ENCODE data around the gene RAB10.

The RAB10 gene

GRCh38 chr2:26172189-26172870 lies 138.4 kb downstream of the RAB10 start:
- Histone ChIP-seq H3K27me3 (ENCODE audit: control insufficient read depth in 1 of 2, insufficient read depth in 2 of 2, low read length in 2 of 2) (peaks cover 24 to 27% of the 10 kb centered on the region in 2 donors), H3K4me1 (ENCODE audit: control insufficient read depth, insufficient read depth, low read length) (peaks cover 8% of the 10 kb centered on the region), H3K4me3 (ENCODE audit: low read length in 2 of 2) (no peak overlapping the region), H3K27ac (ENCODE audit: low read length) (no peak overlapping the region), H3K9ac (ENCODE audit: low read length in 2 of 2) (no peak overlapping the region), H3K36me3 (ENCODE audit: control insufficient read depth in 2 of 2, insufficient read depth in 2 of 2, low read length in 2 of 2) (no peaks in the 10 kb centered on the region), H3K9me3 (ENCODE audit: control insufficient read depth in 2 of 2, low read length in 2 of 2) (no peaks in the 10 kb centered on the region)

DNA sequence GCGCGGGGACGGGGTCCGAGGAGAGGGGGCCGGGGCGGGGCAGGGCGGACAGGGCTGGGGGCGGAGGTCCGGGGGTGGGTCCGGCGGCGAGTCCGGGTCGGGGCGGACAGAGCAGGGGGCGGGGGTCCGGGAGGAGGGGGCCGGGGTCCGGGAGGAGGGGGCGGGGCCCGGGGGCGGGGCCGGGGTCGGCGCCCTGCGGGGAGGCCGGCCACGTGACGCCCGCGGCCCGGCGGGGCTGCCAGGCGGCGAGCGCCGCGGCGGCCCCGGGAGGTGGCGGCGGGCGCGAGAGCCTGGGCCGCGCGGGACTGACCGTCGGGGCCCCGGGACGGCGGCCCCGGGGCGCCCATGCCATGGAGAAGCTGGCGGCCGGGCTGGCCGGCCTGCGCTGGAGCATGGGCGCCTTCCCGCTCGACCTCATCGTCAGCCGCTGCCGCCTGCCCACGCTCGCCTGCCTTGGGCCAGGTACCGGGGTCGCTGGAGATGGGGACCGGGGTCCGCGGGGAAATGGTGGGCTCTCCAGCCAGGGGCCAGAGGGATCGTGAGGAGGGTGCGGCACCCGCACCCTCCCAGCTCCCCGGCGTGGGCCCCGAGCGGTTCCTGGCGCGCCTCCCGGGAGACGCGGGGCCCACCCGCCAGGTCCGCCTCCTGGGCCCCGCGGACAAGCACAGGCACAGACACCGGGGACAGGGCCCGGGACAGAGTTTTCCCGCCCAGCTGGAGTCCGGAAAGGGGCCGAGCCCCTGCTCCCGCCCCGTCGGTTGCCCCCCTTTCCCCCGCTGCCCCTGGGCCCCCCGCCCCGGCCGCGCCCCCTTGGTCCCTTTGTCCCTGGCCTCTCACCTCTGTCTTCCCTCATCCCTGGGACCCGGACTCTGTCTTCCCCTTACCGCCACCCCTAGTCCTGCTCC lies 139.2 kb downstream of the RAB10 start, which contains the start of gene GAREM2:
GAREM2 (plus strand) TSS at position 218 of the 905 bp plus-strand sequence; CDS start at position 351, 133 bp downstream.
- Histone ChIP-seq H3K27me3 (ENCODE audit: control insufficient read depth in 1 of 2, insufficient read depth in 2 of 2, low read length in 2 of 2) (peaks cover 24 to 27% of the 10 kb centered on the region in 2 donors), H3K27ac (ENCODE audit: low read length) (no peak within 1 kb of the TSS), H3K4me3 (ENCODE audit: low read length in 2 of 2) (peak within 1 kb of the TSS in 1 of 2 donors; percentile 59), H3K36me3 (ENCODE audit: control insufficient read depth in 2 of 2, insufficient read depth in 2 of 2, low read length in 2 of 2) (no peaks in the 10 kb centered on the region), H3K4me1 (ENCODE audit: control insufficient read depth, insufficient read depth, low read length) (peaks cover 8% of the 10 kb centered on the region), H3K9me3 (ENCODE audit: control insufficient read depth in 2 of 2, low read length in 2 of 2) (no peaks in the 10 kb centered on the region), H3K9ac (ENCODE audit: low read length in 2 of 2) (no peak within 1 kb of the TSS)

DNA sequence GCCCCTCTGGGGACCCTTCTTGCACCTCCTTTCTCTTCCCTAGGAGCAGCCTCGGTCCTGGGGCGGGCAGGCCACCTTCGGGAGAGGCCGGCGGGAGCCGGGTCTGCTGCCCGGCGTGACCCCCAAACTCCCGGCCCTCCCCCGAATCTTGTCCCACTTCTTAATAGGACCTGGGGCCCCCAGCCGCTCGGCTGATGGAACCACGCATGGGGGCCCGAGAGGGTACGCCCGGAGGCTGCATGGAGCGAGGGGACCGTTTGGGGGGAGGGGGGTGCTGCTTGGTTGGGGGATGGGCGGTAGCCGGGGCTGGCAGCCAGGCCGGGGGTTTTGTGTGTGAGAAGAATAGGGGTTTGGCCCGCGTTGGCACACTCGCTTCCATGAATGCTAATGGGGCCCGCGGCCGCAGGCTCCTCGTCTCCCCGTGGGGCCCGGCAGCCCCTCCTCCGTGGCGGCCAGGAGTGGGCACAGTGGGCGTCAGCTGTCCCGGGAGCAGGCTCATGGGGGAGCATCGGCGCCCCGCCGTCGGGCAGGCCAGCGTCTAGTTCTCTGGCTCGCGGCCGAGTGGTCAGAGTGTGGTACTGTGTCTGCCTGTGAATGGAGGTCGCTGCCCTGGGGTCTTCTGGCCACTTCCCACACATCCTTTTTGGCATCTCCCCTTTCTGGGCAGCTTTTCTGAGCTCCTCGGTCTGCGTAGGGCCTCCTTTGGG lies 140.0 kb downstream of the RAB10 start:
- Histone ChIP-seq H3K9ac (ENCODE audit: low read length in 2 of 2) (no peak overlapping the region), H3K4me3 (ENCODE audit: low read length in 2 of 2) (no peak overlapping the region), H3K4me1 (ENCODE audit: control insufficient read depth, insufficient read depth, low read length) (peaks cover 10% of the 10 kb centered on the region), H3K9me3 (ENCODE audit: control insufficient read depth in 2 of 2, low read length in 2 of 2) (no peaks in the 10 kb centered on the region), H3K36me3 (ENCODE audit: control insufficient read depth in 2 of 2, insufficient read depth in 2 of 2, low read length in 2 of 2) (no peaks in the 10 kb centered on the region), H3K27me3 (ENCODE audit: control insufficient read depth in 1 of 2, insufficient read depth in 2 of 2, low read length in 2 of 2) (peaks cover 24 to 27% of the 10 kb centered on the region in 2 donors), H3K27ac (ENCODE audit: low read length) (no peak overlapping the region)

GRCh38 chr2:26174691-26175465 lies 141.0 kb downstream of the RAB10 start:
- Histone ChIP-seq H3K27ac (ENCODE audit: low read length) (no peak overlapping the region), H3K4me3 (ENCODE audit: low read length in 2 of 2) (no peak overlapping the region), H3K27me3 (ENCODE audit: control insufficient read depth in 1 of 2, insufficient read depth in 2 of 2, low read length in 2 of 2) (peaks cover 26 to 32% of the 10 kb centered on the region in 2 donors), H3K9ac (ENCODE audit: low read length in 2 of 2) (no peak overlapping the region), H3K4me1 (ENCODE audit: control insufficient read depth, insufficient read depth, low read length) (peaks cover 15% of the 10 kb centered on the region), H3K36me3 (ENCODE audit: control insufficient read depth in 2 of 2, insufficient read depth in 2 of 2, low read length in 2 of 2) (no peaks in the 10 kb centered on the region), H3K9me3 (ENCODE audit: control insufficient read depth in 2 of 2, low read length in 2 of 2) (no peaks in the 10 kb centered on the region)

- Histone ChIP-seq H3K9me3 (ENCODE audit: control insufficient read depth in 2 of 2, low read length in 2 of 2) (no peaks in the 10 kb centered on the region), H3K27me3 (ENCODE audit: control insufficient read depth in 1 of 2, insufficient read depth in 2 of 2, low read length in 2 of 2) (peaks cover 26 to 32% of the 10 kb centered on the region in 2 donors), H3K4me1 (ENCODE audit: control insufficient read depth, insufficient read depth, low read length) (peaks cover 15% of the 10 kb centered on the region), H3K9ac (ENCODE audit: low read length in 2 of 2) (no peak overlapping the region), H3K36me3 (ENCODE audit: control insufficient read depth in 2 of 2, insufficient read depth in 2 of 2, low read length in 2 of 2) (no peaks in the 10 kb centered on the region), H3K27ac (ENCODE audit: low read length) (no peak overlapping the region), H3K4me3 (ENCODE audit: low read length in 2 of 2) (no peak overlapping the region)
These were observed 141.8 kb downstream of the RAB10 start for GRCh38 chr2:26175466-26176278.

- Histone ChIP-seq H3K27ac (ENCODE audit: low read length) (no peak overlapping the region), H3K9me3 (ENCODE audit: control insufficient read depth in 2 of 2, low read length in 2 of 2) (no peaks in the 10 kb centered on the region), H3K9ac (ENCODE audit: low read length in 2 of 2) (no peak overlapping the region), H3K4me3 (ENCODE audit: low read length in 2 of 2) (no peak overlapping the region), H3K4me1 (ENCODE audit: control insufficient read depth, insufficient read depth, low read length) (peaks cover 15% of the 10 kb centered on the region), H3K27me3 (ENCODE audit: control insufficient read depth in 1 of 2, insufficient read depth in 2 of 2, low read length in 2 of 2) (peaks cover 26 to 32% of the 10 kb centered on the region in 2 donors), H3K36me3 (ENCODE audit: control insufficient read depth in 2 of 2, insufficient read depth in 2 of 2, low read length in 2 of 2) (no peaks in the 10 kb centered on the region)
These were observed 142.4 kb downstream of the RAB10 start for GRCh38 chr2:26176279-26176615.

DNA sequence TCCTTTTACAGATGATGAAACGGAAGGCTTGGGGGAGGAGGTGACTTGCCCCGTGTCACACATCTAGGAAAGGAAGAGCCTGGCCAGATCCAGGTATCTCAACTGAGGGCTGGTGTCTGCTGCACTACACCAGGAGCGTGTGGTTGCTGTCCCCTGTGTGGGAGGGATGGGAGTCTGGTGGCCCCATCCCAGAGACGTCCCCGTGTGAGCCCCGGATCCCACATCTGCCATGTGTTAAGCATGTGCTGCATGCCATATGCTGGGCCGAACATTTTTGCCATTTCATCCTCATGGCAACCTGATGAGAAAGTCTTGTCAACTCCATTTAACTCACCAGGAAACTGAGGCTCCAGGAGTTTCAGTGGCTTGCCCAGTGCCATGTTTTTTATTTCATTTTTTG lies 143.2 kb downstream of the RAB10 start:
- H3K9me3 ChIP-seq (ENCODE audit: control insufficient read depth in 2 of 2, low read length in 2 of 2) = no peaks in the 10 kb centered on the region

DNA sequence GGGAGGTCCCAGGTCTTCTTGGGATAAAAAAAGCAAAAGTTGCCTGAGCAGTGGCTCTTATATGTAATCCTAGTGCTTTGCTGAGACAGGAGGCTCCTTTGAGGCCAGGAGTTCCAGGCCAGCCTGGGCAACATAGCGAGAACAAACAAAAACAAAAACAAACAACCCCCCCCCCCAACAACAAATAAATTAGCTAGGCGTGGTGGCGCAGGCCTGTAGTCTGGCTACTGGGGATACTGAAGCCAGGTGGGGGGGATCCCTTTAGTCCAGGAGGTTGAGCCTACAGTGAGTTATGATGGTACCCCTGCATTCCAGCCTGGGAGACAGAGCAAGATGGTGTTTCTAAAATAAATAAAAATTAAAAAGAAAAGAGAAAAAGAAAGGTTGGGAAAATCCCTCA lies 144.4 kb downstream of the RAB10 start:
- no peak overlapping the region for H3K27ac ChIP-seq (ENCODE audit: low read length)
- H3K27me3 ChIP-seq (ENCODE audit: control insufficient read depth in 1 of 2, insufficient read depth in 2 of 2, low read length in 2 of 2) = peaks cover 21 to 24% of the 10 kb centered on the region in 2 donors
- H3K9me3 ChIP-seq (ENCODE audit: control insufficient read depth in 2 of 2, low read length in 2 of 2) = no peaks in the 10 kb centered on the region
- H3K9ac ChIP-seq (ENCODE audit: low read length in 2 of 2) = no peak overlapping the region
- H3K36me3 ChIP-seq (ENCODE audit: control insufficient read depth in 2 of 2, insufficient read depth in 2 of 2, low read length in 2 of 2) = no peaks in the 10 kb centered on the region
- peaks cover 13% of the 10 kb centered on the region for H3K4me1 ChIP-seq (ENCODE audit: control insufficient read depth, insufficient read depth, low read length)
- H3K4me3 ChIP-seq (ENCODE audit: low read length in 2 of 2) = peak overlapping the region in 1 of 2 donors; percentile 67

More for the DNA sequence above, 143.2 kb downstream of the RAB10 start:
- H3K27ac ChIP-seq (ENCODE audit: low read length) = no peak overlapping the region
- H3K36me3 ChIP-seq (ENCODE audit: control insufficient read depth in 2 of 2, insufficient read depth in 2 of 2, low read length in 2 of 2) = no peaks in the 10 kb centered on the region
- no peak overlapping the region for H3K4me3 ChIP-seq (ENCODE audit: low read length in 2 of 2)
- no peak overlapping the region for H3K9ac ChIP-seq (ENCODE audit: low read length in 2 of 2)
- peaks cover 24 to 31% of the 10 kb centered on the region in 2 donors for H3K27me3 ChIP-seq (ENCODE audit: control insufficient read depth in 1 of 2, insufficient read depth in 2 of 2, low read length in 2 of 2)
- H3K4me1 ChIP-seq (ENCODE audit: control insufficient read depth, insufficient read depth, low read length) = peaks cover 15% of the 10 kb centered on the region

DNA sequence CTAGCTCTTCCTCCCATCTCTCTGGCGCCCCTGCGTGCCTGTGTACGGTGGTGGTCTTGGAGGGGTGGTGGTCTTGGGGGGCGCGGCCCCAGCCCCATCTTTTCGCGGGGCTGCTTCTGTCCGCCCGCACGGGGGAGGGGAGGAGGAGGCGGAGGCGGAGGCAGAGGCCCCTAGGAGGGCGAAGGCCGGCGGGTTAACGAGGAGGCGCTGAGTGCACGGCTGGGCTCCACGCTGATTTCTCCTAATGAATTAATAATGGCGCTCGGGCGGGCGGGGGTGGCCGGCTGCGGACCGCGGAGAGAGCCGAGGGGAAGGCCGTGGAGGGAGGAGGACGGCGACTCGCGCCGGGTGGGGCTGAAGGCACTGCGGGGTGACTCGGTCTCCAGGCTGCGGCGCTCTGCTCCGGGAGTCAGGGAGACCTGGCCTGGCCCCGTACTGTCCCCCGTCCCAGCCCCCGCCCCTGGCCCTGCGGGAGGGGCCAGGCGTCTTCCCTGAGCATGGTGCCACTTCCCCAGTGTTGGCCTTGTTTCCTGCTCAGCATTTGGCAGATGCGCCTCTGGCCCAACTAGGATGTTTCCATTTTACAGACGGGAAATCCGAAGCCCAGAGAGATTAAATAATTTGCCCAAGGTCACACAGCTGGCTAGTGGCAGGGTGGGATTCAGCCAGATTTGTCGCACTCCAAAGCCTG lies 145.0 kb downstream of the RAB10 start:
- no peaks in the 10 kb centered on the region for H3K9me3 ChIP-seq (ENCODE audit: control insufficient read depth in 2 of 2, low read length in 2 of 2)
- H3K4me3 ChIP-seq (ENCODE audit: low read length in 2 of 2) = peak overlapping the region; percentile 63 to 67
- peaks cover 18 to 19% of the 10 kb centered on the region in 2 donors for H3K27me3 ChIP-seq (ENCODE audit: control insufficient read depth in 1 of 2, insufficient read depth in 2 of 2, low read length in 2 of 2)
- peak overlapping the region; percentile 29 to 38 for H3K9ac ChIP-seq (ENCODE audit: low read length in 2 of 2)
- H3K4me1 ChIP-seq (ENCODE audit: control insufficient read depth, insufficient read depth, low read length) = peaks cover 11% of the 10 kb centered on the region
- H3K36me3 ChIP-seq (ENCODE audit: control insufficient read depth in 2 of 2, insufficient read depth in 2 of 2, low read length in 2 of 2) = no peaks in the 10 kb centered on the region
- H3K27ac ChIP-seq (ENCODE audit: low read length) = no peak overlapping the region
